Endothelial cell of umbilical vein (primary cell): Measurements from ENCODE around the gene TMEM154. TPM values are rescaled to one million over a fixed set of nuclear protein-coding genes. Genes with fewer than 3 reads are reported as not detected.

Experiments
- BruUV-seq: library from RNA; stranded (reverse); fragments of 400-500 nt; replicated peaks from 2 replicates; lab custom pipeline; 2021; lab: Mats Ljungman, UMichigan
- CTCF ChIA-PET: fragments of 300-600, 350-600 bp; sonication (Branson Sonifier 250); formaldehyde crosslinking; loops from one replicate; lab custom pipeline; 2021; ENCODE audit warnings: antibody characterized with exemption, inconsistent platforms; lab: Charles Lee
- POLR2A ChIA-PET: fragments of 300-600, 350-600 bp; sonication (Branson Sonifier 250); formaldehyde crosslinking; loops from one replicate; lab custom pipeline; 2021; ENCODE audit warnings: antibody characterized with exemption, inconsistent platforms; lab: Charles Lee
- DNase-seq: peaks from one replicate; pipeline ENCODE4 v3.0.0-alpha.2; 2011; ENCODE audit warnings: low read depth, low spot score
- FAIRE-seq: peaks from 2 replicates; lab custom pipeline; 2011; peaks lifted over from hg19 to GRCh38; lab: Jason Lieb, UNC
- H2AFZ ChIP-seq: 2 replicates; pipeline ENCODE4 v1.6.0; 2012; ENCODE audit warnings: low read depth, low read length, control low read depth, inconsistent platforms
- H3K27ac ChIP-seq: 2 replicates; pipeline ENCODE4 v1.5.1; 2011; ENCODE audit warnings: low read depth, mild to moderate bottlenecking, control low read depth, low read length, moderate library complexity; ENCODE audit not compliant: insufficient read depth
- H3K27me3 ChIP-seq, 2 experiments: 2 replicates each; pipeline versions ENCODE4 v1.6.0 to v1.6.1; 2011; ENCODE audit warnings: low read length in 2 of 2, mixed read lengths in 1 of 2; ENCODE audit not compliant: control insufficient read depth in 2 of 2, insufficient read depth in 2 of 2
- H3K36me3 ChIP-seq, 2 experiments: 2 replicates in 1 of 2; 3 replicates in 1 of 2; pipeline ENCODE4 v1.5.1; 2011; ENCODE audit warnings: low read length in 2 of 2, mild to moderate bottlenecking in 1 of 2, moderate library complexity in 1 of 2; ENCODE audit not compliant: control insufficient read depth in 2 of 2, insufficient read depth in 2 of 2; ENCODE audit errors: extremely low read depth in 1 of 2
- H3K4me1 ChIP-seq: 3 replicates; pipeline ENCODE4 v1.5.1; 2011; ENCODE audit warnings: mild to moderate bottlenecking, low read length; ENCODE audit not compliant: control insufficient read depth, insufficient read depth; ENCODE audit errors: extremely low read depth
- H3K4me2 ChIP-seq: 2 replicates; pipeline ENCODE4 v1.6.1; 2011; ENCODE audit warnings: low read length, control low read depth, mixed read lengths; ENCODE audit not compliant: insufficient read depth
- H3K4me3 ChIP-seq, 3 experiments: fragments of 200-600 bp in 1 of 3; sonication (generic), shearing (Covaris generic) in 1 of 3; replicated peaks in 1 of 3; 2 replicates each; pipeline ENCODE4 v1.5.1; 2011 to 2016; ENCODE audit warnings: control low read depth in 3 of 3, low read length in 3 of 3, mild to moderate bottlenecking in 2 of 3, inconsistent platforms in 1 of 3, low read depth in 1 of 3, moderate library complexity in 1 of 3; ENCODE audit not compliant: insufficient read depth in 1 of 3
- H3K79me2 ChIP-seq: 2 replicates; pipeline ENCODE4 v1.6.0; 2012; ENCODE audit warnings: low read length, inconsistent platforms; ENCODE audit not compliant: control insufficient read depth, insufficient read depth
- H3K9ac ChIP-seq: replicated peaks from 2 replicates; pipeline ENCODE3; 2011; ENCODE audit warnings: low read length, control low read depth; ENCODE audit not compliant: insufficient read depth; ENCODE audit errors: extremely low read depth
- H3K9me1 ChIP-seq: replicated peaks from 3 replicates; pipeline ENCODE4 v1.6.0; 2011; ENCODE audit warnings: mild to moderate bottlenecking, low read length; ENCODE audit not compliant: control insufficient read depth, insufficient read depth; ENCODE audit errors: extremely low read depth
- H3K9me3 ChIP-seq: replicated peaks from 2 replicates; pipeline ENCODE4 v1.5.1; 2012; ENCODE audit warnings: low read length, inconsistent platforms; ENCODE audit not compliant: control insufficient read depth, insufficient read depth
- H4K20me1 ChIP-seq: replicated peaks from 2 replicates; pipeline ENCODE3; 2011; ENCODE audit warnings: mild to moderate bottlenecking, low read length; ENCODE audit not compliant: control insufficient read depth, insufficient read depth; ENCODE audit errors: extremely low read depth
- CTCF ChIP-seq, 2 donors: IDR thresholded peaks; 1 replicate in 1 of 2; 2 replicates in 1 of 2; pipeline ENCODE4 v1.5.1; 2011; ENCODE audit warnings: low read length in 2 of 2, mild to moderate bottlenecking in 2 of 2, moderate library complexity in 2 of 2, control low read depth in 1 of 2, inconsistent platforms in 1 of 2, low read depth in 1 of 2; ENCODE audit not compliant: insufficient read depth in 1 of 2; ENCODE audit errors: extremely low read depth in 1 of 2
- EZH2 ChIP-seq: IDR thresholded peaks from 2 replicates; pipeline ENCODE4 v1.6.1; 2012; ENCODE audit warnings: borderline replicate concordance, low read depth, mild to moderate bottlenecking, moderate library complexity, low read length, inconsistent platforms; ENCODE audit not compliant: severe bottlenecking
- FOS ChIP-seq: IDR thresholded peaks from 2 replicates; pipeline ENCODE4 v1.6.1; 2011; ENCODE audit warnings: mild to moderate bottlenecking, low read length, moderate library complexity, borderline replicate concordance; ENCODE audit not compliant: insufficient read depth
- GATA2 ChIP-seq: IDR thresholded peaks from 2 replicates; pipeline ENCODE4 v1.7.0; 2011; ENCODE audit warnings: low read depth, mild to moderate bottlenecking, moderate library complexity, mixed read lengths, low read length; ENCODE audit not compliant: insufficient read length, insufficient read depth
- JUN ChIP-seq: IDR thresholded peaks from 2 replicates; pipeline ENCODE4 v1.6.1; 2011; ENCODE audit warnings: borderline replicate concordance, low read depth; ENCODE audit not compliant: insufficient read length, insufficient read depth
- MAX ChIP-seq: IDR thresholded peaks from 2 replicates; pipeline ENCODE4 v1.6.1; 2011; ENCODE audit not compliant: insufficient read depth, insufficient read length
- MYC ChIP-seq: IDR thresholded peaks from one replicate; pipeline ENCODE4 v1.6.1; 2011; ENCODE audit warnings: mild to moderate bottlenecking, low read depth, low read length
- POLR2A ChIP-seq: IDR thresholded peaks from 2 replicates; pipeline ENCODE4 v1.6.1; 2012; ENCODE audit warnings: low read depth, mild to moderate bottlenecking, control low read depth, low read length
- POLR2AphosphoS5 ChIP-seq: IDR thresholded peaks from 2 replicates; pipeline ENCODE4 v1.6.1; 2012; ENCODE audit warnings: low read depth, mild to moderate bottlenecking, control low read depth, low read length, moderate library complexity; ENCODE audit not compliant: insufficient read depth
- dilution Hi-C: fragments of 300-500 bp; cut with MboI; formaldehyde crosslinking; loops from one replicate; pipeline ENCODE4 v1.15.0; 2019; ENCODE audit warnings: low sequenced_read_pairs; ENCODE audit not compliant: extremely low pct_ligation_motif_present
- intact Hi-C: fragments of 100-400 bp; cut with micrococcal nuclease; formaldehyde crosslinking; loops from one replicate; pipeline ENCODE4 v1.10.0; 2022
- polyA plus RNA-seq, 4 experiments: library from polyadenylated mRNA; depleted of rRNA in 3 of 4; stranded (reverse) in 3 of 4; unstranded in 1 of 4; fragments of >200 nt; gene quantifications; 2 replicates each; pipeline versions ENCODE4 v1.2.1 to v1.2.3, GENCODE V29; 2011 to 2012; ENCODE audit warnings: missing spikeins in 1 of 4
- total RNA-seq: library from RNA; stranded (reverse); gene quantifications from 2 replicates; pipeline ENCODE4 v1.2.3, GENCODE V29; 2021

Gene TMEM154
- total and polyA plus RNA-seq, 2 donors (not counting 3 experiments of a cell fraction or from before 2014, with no cell fraction given): 5.4 to 50.0 TPM

GRCh38 chr4:152652102-152652501, 27.7 kb downstream of the TMEM154 start:
- peaks cover 6% of the 10 kb centered on the region for H3K79me2 ChIP-seq
- intact Hi-C loops (no loop called here), dilution Hi-C loops (no loop called here)
- FAIRE-seq: no peak
- DNase-seq: no peak
- H3K4me1 ChIP-seq: peaks cover 6% of the 10 kb centered on the region
- H3K9me3 ChIP-seq: no peaks in the 10 kb centered on the region
- no peak overlapping the region for H3K4me2 ChIP-seq
- no peaks in the 10 kb centered on the region for H3K27me3 ChIP-seq
- no peak for TF ChIP-seq EZH2
- TF ChIP-seq MYC: no peak
- no peak for TF ChIP-seq MAX
- TF ChIP-seq POLR2AphosphoS5: no peak
- no peak for TF ChIP-seq JUN
- TF ChIP-seq FOS: no peak
- TF ChIP-seq POLR2A: no peak
- no peak for TF ChIP-seq CTCF (IDR thresholded peaks at IDR 0.05; ENCODE audit: extremely low read depth in 1 of 2, insufficient read depth in 1 of 2, low read depth in 1 of 2, low read length in 2 of 2)
- TF ChIP-seq GATA2: no peak
- H4K20me1 ChIP-seq: no peaks in the 10 kb centered on the region
- CTCF ChIA-PET: no interaction called here
- no peaks in the 10 kb centered on the region for H3K9me1 ChIP-seq
- no peak overlapping the region for H3K9ac ChIP-seq
- H3K36me3 ChIP-seq: no peaks in the 10 kb centered on the region
- no TSS peak for BruUV-seq
- POLR2A ChIA-PET: no interaction called here
- no peak overlapping the region for H3K4me3 ChIP-seq
- no peak overlapping the region for H2AFZ ChIP-seq
- no peak overlapping the region for H3K27ac ChIP-seq
